IPS-20b (cell line): Measurements from ENCODE around the gene PTPRK.

ENCODE experiments used
- H3K27ac ChIP-seq: one replicate; pipeline ENCODE4 v1.5.1; 2013; ENCODE audit warnings: low read length
- H3K27me3 ChIP-seq: 2 replicates; pipeline ENCODE4 v1.6.1; 2013; ENCODE audit warnings: mild to moderate bottlenecking, low read length, inconsistent platforms; ENCODE audit not compliant: insufficient read depth
- H3K36me3 ChIP-seq: 2 replicates; pipeline ENCODE4 v1.6.1; 2013; ENCODE audit warnings: low read depth, mild to moderate bottlenecking, inconsistent platforms, low read length, moderate library complexity; ENCODE audit not compliant: insufficient read depth
- H3K4me1 ChIP-seq: 2 replicates; pipeline ENCODE4 v1.6.1; 2013; ENCODE audit warnings: mild to moderate bottlenecking, control low read depth, inconsistent platforms, low read length, moderate library complexity; ENCODE audit not compliant: insufficient read depth
- H3K4me3 ChIP-seq: 2 replicates; pipeline ENCODE4 v1.5.1; 2013; ENCODE audit warnings: mild to moderate bottlenecking, low read length, inconsistent platforms
- H3K9ac ChIP-seq: 2 replicates; pipeline ENCODE4 v1.6.1; 2013; ENCODE audit warnings: low read depth, mild to moderate bottlenecking, inconsistent platforms, low read length, moderate library complexity
- H3K9me3 ChIP-seq: 2 replicates; pipeline ENCODE4 v1.6.1; 2013; ENCODE audit warnings: mild to moderate bottlenecking, low read depth, low read length, inconsistent platforms; ENCODE audit not compliant: insufficient read depth

The PTPRK gene

DNA sequence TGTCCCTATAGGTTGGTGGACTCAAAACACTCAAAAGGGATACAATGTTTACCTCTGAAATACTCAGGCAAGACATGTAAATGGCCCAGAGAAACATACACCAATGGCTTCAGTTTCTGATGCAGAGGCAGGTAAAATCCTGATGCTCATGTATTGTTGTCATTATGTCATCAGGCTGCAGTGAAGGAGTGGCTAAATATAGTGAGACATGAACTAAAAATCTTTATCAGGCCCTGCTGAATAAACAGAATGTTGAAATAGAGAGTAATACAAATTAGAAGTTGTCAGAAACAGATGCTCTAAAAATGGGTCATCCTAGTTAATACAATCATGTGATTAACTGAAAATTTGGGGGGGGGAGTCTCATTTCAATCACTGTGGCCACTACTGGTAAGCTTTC is 20.4 kb downstream of the PTPRK start:
- Histone ChIP-seq H3K9ac (no peak overlapping the region), H3K36me3 (no peaks in the 10 kb centered on the region), H3K4me3 (no peak overlapping the region), H3K27me3 (peaks cover 15% of the 10 kb centered on the region; the same call in 1 of the 2 replicates), H3K4me1 (peaks cover 28% of the 10 kb centered on the region), H3K27ac (no peak overlapping the region), H3K9me3 (no peaks in the 10 kb centered on the region)

GRCh38 chr6:128499079-128499731 is 21.2 kb downstream of the PTPRK start:
- peaks cover 16% of the 10 kb centered on the region; the same call in 1 of the 2 replicates for H3K27me3 ChIP-seq
- H3K4me3 ChIP-seq: peak overlapping the region; percentile 30
- H3K4me1 ChIP-seq: peaks cover 33% of the 10 kb centered on the region
- no peak overlapping the region for H3K27ac ChIP-seq
- H3K9ac ChIP-seq: 0 out of 2 replicates have a peak overlapping the region, but pooled peaks have one; percentile 17
- H3K9me3 ChIP-seq: no peaks in the 10 kb centered on the region
- H3K36me3 ChIP-seq: no peaks in the 10 kb centered on the region

- peak overlapping the region; percentile 37; the same call in 1 of the 2 replicates for H3K9ac ChIP-seq
- no peak overlapping the region for H3K27ac ChIP-seq
Measured at GRCh38 chr6:128498234-128498633, 22.2 kb downstream of the PTPRK start.

GRCh38 chr6:128495536-128496333 is 24.7 kb downstream of the PTPRK start:
- H3K4me1 ChIP-seq: peaks cover 56% of the 10 kb centered on the region

More at GRCh38 chr6:128498234-128498633, 22.2 kb downstream of the PTPRK start:
- Histone ChIP-seq H3K4me1 (peaks cover 38% of the 10 kb centered on the region), H3K4me3 (peak overlapping the region; percentile 19), H3K36me3 (no peaks in the 10 kb centered on the region), H3K9me3 (no peaks in the 10 kb centered on the region), H3K27me3 (peaks cover 21% of the 10 kb centered on the region; the same call in 1 of the 2 replicates)

GRCh38 chr6:128494440-128494839 is 26.0 kb downstream of the PTPRK start:
- peaks cover 21% of the 10 kb centered on the region; the same call in 1 of the 2 replicates for H3K27me3 ChIP-seq
- H3K27ac ChIP-seq: no peak overlapping the region
- H3K4me1 ChIP-seq: peaks cover 50% of the 10 kb centered on the region
- no peaks in the 10 kb centered on the region for H3K9me3 ChIP-seq
- no peak overlapping the region for H3K4me3 ChIP-seq
- H3K36me3 ChIP-seq: no peaks in the 10 kb centered on the region
- H3K9ac ChIP-seq: no peak overlapping the region

More at GRCh38 chr6:128495536-128496333, 24.7 kb downstream of the PTPRK start:
- Histone ChIP-seq H3K9ac (no peak overlapping the region), H3K4me3 (no peak overlapping the region), H3K27ac (no peak overlapping the region), H3K27me3 (peaks cover 21% of the 10 kb centered on the region; the same call in 1 of the 2 replicates), H3K9me3 (no peaks in the 10 kb centered on the region), H3K36me3 (no peaks in the 10 kb centered on the region)

- Histone ChIP-seq H3K4me3 (no peak overlapping the region), H3K4me1 (peaks cover 44% of the 10 kb centered on the region), H3K36me3 (no peaks in the 10 kb centered on the region), H3K9ac (no peak overlapping the region), H3K9me3 (no peaks in the 10 kb centered on the region), H3K27me3 (peaks cover 21% of the 10 kb centered on the region; the same call in 1 of the 2 replicates), H3K27ac (no peak overlapping the region)
Measured at GRCh38 chr6:128493877-128494276, 26.5 kb downstream of the PTPRK start.

DNA sequence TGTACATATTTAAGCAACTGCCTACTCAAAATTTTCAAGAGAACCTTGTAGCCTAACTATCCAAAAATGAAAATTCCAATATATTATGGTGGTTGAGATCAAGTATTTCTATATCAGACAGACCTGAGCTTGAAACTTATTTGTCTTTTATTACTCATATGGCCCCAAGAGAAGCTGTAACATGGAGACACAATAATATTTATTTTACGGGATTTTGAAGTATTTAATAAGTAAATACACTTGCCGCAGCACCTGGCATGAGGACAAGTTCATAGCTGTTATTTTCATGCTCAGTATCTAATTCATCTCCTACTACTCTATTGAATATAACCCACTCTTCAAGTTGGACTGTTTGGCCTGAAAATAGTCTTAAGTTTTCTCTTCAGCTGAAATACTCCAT is 28.0 kb downstream of the PTPRK start:
- no peak overlapping the region for H3K9ac ChIP-seq
- H3K36me3 ChIP-seq: no peaks in the 10 kb centered on the region
- no peaks in the 10 kb centered on the region for H3K9me3 ChIP-seq
- no peak overlapping the region for H3K27ac ChIP-seq
- peaks cover 35% of the 10 kb centered on the region for H3K4me1 ChIP-seq
- H3K27me3 ChIP-seq: peaks cover 21% of the 10 kb centered on the region; the same call in 1 of the 2 replicates
- no peak overlapping the region for H3K4me3 ChIP-seq

GRCh38 chr6:128491610-128492206 is 28.7 kb downstream of the PTPRK start:
- no peaks in the 10 kb centered on the region for H3K9me3 ChIP-seq
- H3K4me1 ChIP-seq: peaks cover 35% of the 10 kb centered on the region
- no peak overlapping the region for H3K27ac ChIP-seq
- H3K4me3 ChIP-seq: no peak overlapping the region
- no peak overlapping the region for H3K9ac ChIP-seq
- H3K36me3 ChIP-seq: no peaks in the 10 kb centered on the region
- H3K27me3 ChIP-seq: peaks cover 21% of the 10 kb centered on the region; the same call in 1 of the 2 replicates

- H3K9me3 ChIP-seq: no peaks in the 10 kb centered on the region
- H3K9ac ChIP-seq: no peak overlapping the region
- no peak overlapping the region for H3K4me3 ChIP-seq
- H3K36me3 ChIP-seq: no peaks in the 10 kb centered on the region
- peaks cover 35% of the 10 kb centered on the region for H3K4me1 ChIP-seq
- no peak overlapping the region for H3K27ac ChIP-seq
- H3K27me3 ChIP-seq: peaks cover 17% of the 10 kb centered on the region; the same call in 1 of the 2 replicates
Measured at GRCh38 chr6:128491100-128491581, 29.3 kb downstream of the PTPRK start.

DNA sequence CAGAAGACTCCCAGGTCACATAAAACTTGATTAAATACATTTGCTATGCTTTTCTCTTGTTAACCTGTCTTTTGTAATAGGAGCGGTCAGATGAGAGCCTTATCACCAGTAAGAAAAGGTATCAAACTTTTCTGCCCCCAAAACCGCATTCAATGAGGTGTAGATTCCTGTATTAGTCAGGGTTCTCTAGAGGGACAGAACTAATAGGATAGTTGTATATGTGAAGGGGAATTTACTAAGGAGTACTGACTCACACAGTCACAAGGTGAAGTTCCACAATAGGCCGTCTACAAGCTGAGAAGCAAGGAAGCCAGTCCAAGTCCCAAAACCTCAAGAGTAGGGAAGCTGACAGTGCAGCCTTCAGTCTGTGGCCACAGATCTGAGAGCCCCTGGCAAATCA is 32.7 kb downstream of the PTPRK start:
- H3K27me3 ChIP-seq: no peaks in the 10 kb centered on the region; the same call in 1 of the 2 replicates

GRCh38 chr6:128487055-128487454 is 33.3 kb downstream of the PTPRK start:
- no peaks in the 10 kb centered on the region for H3K27me3 ChIP-seq
- H3K4me3 ChIP-seq: no peak overlapping the region
- no peak overlapping the region for H3K27ac ChIP-seq
- no peaks in the 10 kb centered on the region for H3K36me3 ChIP-seq
- H3K9me3 ChIP-seq: no peaks in the 10 kb centered on the region
- H3K9ac ChIP-seq: no peak overlapping the region
- peaks cover 17% of the 10 kb centered on the region for H3K4me1 ChIP-seq

More for the DNA sequence above, 32.7 kb downstream of the PTPRK start:
- no peaks in the 10 kb centered on the region for H3K36me3 ChIP-seq
- H3K9me3 ChIP-seq: no peaks in the 10 kb centered on the region
- H3K4me1 ChIP-seq: peaks cover 23% of the 10 kb centered on the region
- no peak overlapping the region for H3K27ac ChIP-seq
- H3K9ac ChIP-seq: no peak overlapping the region
- no peak overlapping the region for H3K4me3 ChIP-seq
